Neuronal stem cell (in vitro differentiated cells): ENCODE data around the gene HIP1R.

ENCODE experiments used
- DNase-seq: peaks from one replicate; pipeline ENCODE4 v3.0.0-alpha.2; 2013; ENCODE audit warnings: low spot score
- H2AFZ ChIP-seq: one replicate; pipeline ENCODE4 v1.6.1; 2013; ENCODE audit warnings: mild to moderate bottlenecking, low read length, inconsistent platforms
- H2AK5ac ChIP-seq: 2 replicates; pipeline ENCODE4 v1.6.1; 2013; ENCODE audit warnings: low read depth, mild to moderate bottlenecking, inconsistent platforms, low read length, moderate library complexity, mixed read lengths
- H2BK120ac ChIP-seq: 2 replicates; pipeline ENCODE4 v1.6.1; 2013; ENCODE audit warnings: low read depth, mild to moderate bottlenecking, inconsistent platforms, low read length, moderate library complexity, mixed read lengths
- H2BK12ac ChIP-seq: one replicate; pipeline ENCODE4 v1.6.1; 2013; ENCODE audit warnings: low read length, inconsistent platforms
- H2BK15ac ChIP-seq: 2 replicates; pipeline ENCODE4 v1.6.1; 2013; ENCODE audit warnings: mild to moderate bottlenecking, low read length, inconsistent platforms, mixed read lengths
- H2BK5ac ChIP-seq: one replicate; pipeline ENCODE4 v1.6.1; 2013; ENCODE audit warnings: inconsistent platforms, mild to moderate bottlenecking, low read length, moderate library complexity
- H3K14ac ChIP-seq: one replicate; pipeline ENCODE4 v1.6.1; 2013; ENCODE audit warnings: low read length, inconsistent platforms
- H3K18ac ChIP-seq: 2 replicates; pipeline ENCODE4 v1.6.1; 2013; ENCODE audit warnings: low read length, inconsistent platforms
- H3K23ac ChIP-seq: 2 replicates; pipeline ENCODE4 v1.6.1; 2013; ENCODE audit warnings: low read depth, mild to moderate bottlenecking, mixed read lengths, low read length, inconsistent platforms; ENCODE audit not compliant: poor library complexity
- H3K27ac ChIP-seq: replicated peaks from 3 replicates; pipeline ENCODE4 v1.5.1; 2013; ENCODE audit warnings: low read length, inconsistent platforms
- H3K27me3 ChIP-seq, 3 experiments: 2 replicates each; pipeline ENCODE4 v1.6.1; 2013; ENCODE audit warnings: low read length in 3 of 3, mild to moderate bottlenecking in 2 of 3, inconsistent platforms in 1 of 3, low read depth in 1 of 3, mixed read lengths in 1 of 3, moderate library complexity in 1 of 3; ENCODE audit not compliant: control insufficient read depth in 3 of 3, insufficient read depth in 3 of 3
- H3K36me3 ChIP-seq, 2 donors: replicated peaks in 1 of 2; 2 replicates each; pipeline ENCODE4 v1.6.1; 2013; ENCODE audit warnings: low read length in 2 of 2; ENCODE audit not compliant: control insufficient read depth in 2 of 2, insufficient read depth in 2 of 2
- H3K4ac ChIP-seq: 2 replicates; pipeline ENCODE4 v1.6.1; 2013; ENCODE audit warnings: inconsistent platforms, mild to moderate bottlenecking, low read length, moderate library complexity
- H3K4me1 ChIP-seq, 2 donors: 1 replicate in 1 of 2; 2 replicates in 1 of 2; pipeline ENCODE4 v1.6.1; 2013; ENCODE audit warnings: low read length in 2 of 2, low read depth in 1 of 2; ENCODE audit not compliant: control insufficient read depth in 2 of 2, insufficient read depth in 1 of 2
- H3K4me2 ChIP-seq: one replicate; pipeline ENCODE4 v1.6.1; 2013; ENCODE audit warnings: mild to moderate bottlenecking, low read length, inconsistent platforms; ENCODE audit not compliant: insufficient read depth, poor library complexity, severe bottlenecking
- H3K4me3 ChIP-seq, 2 donors: 2 replicates each; pipeline ENCODE4 v1.5.1; 2013; ENCODE audit warnings: low read length in 2 of 2, mild to moderate bottlenecking in 2 of 2, inconsistent platforms in 1 of 2, moderate library complexity in 1 of 2
- H3K79me1 ChIP-seq: one replicate; pipeline ENCODE4 v1.6.1; 2013; ENCODE audit warnings: low read depth, mild to moderate bottlenecking, inconsistent platforms, low read length, moderate library complexity
- H3K9ac ChIP-seq: one replicate; pipeline ENCODE4 v1.6.1; 2013; ENCODE audit warnings: mild to moderate bottlenecking, low read depth, low read length, inconsistent platforms; ENCODE audit not compliant: poor library complexity
- H3K9me3 ChIP-seq, 2 donors: replicated peaks in 1 of 2; 2 replicates each; pipeline versions ENCODE3 to v1.6.1; 2013; ENCODE audit warnings: low read length in 2 of 2, mild to moderate bottlenecking in 2 of 2, inconsistent platforms in 1 of 2, low read depth in 1 of 2, mixed read lengths in 1 of 2, moderate library complexity in 1 of 2; ENCODE audit not compliant: control insufficient read depth in 2 of 2, insufficient read depth in 1 of 2
- H4K8ac ChIP-seq: one replicate; pipeline ENCODE4 v1.6.1; 2013; ENCODE audit warnings: low read depth, mild to moderate bottlenecking, inconsistent platforms, low read length, moderate library complexity
- H4K91ac ChIP-seq: one replicate; pipeline ENCODE4 v1.6.1; 2013; ENCODE audit warnings: low read length, low read depth, mild to moderate bottlenecking, inconsistent platforms; ENCODE audit not compliant: poor library complexity
- WGBS, 2 donors: extraction: QIAGEN DNeasy Blood & Tissue Kit; methylation state at CpG; one replicate each; pipeline ENCODE4 v1.1.7; 2013; ENCODE audit warnings: missing lambda C conversion rate in 2 of 2, mixed read lengths in 1 of 2; ENCODE audit not compliant: insufficient read length in 2 of 2, insufficient replicate concordance in 1 of 2; ENCODE audit errors: extremely low coverage in 2 of 2; 5-methylcytosine and 5-hydroxymethylcytosine counted together

HIP1R gene

GRCh38 chr12:122847516-122847836 lies 12.2 kb downstream of the HIP1R start:
- H3K14ac ChIP-seq = no peak overlapping the region
- H2BK15ac ChIP-seq = no peak overlapping the region
- H3K4me2 ChIP-seq = no peak overlapping the region
- no peak overlapping the region for H2BK5ac ChIP-seq
- peaks cover 1 to 6% of the 10 kb centered on the region in 2 donors for H3K36me3 ChIP-seq
- H3K4ac ChIP-seq = no peak overlapping the region
- H2BK120ac ChIP-seq = no peak overlapping the region
- H4K91ac ChIP-seq = no peak overlapping the region
- H3K27ac ChIP-seq = no peak overlapping the region
- no peak overlapping the region for H2AFZ ChIP-seq
- no peaks in the 10 kb centered on the region for H3K27me3 ChIP-seq
- no peak overlapping the region for H3K18ac ChIP-seq
- H3K4me1 ChIP-seq = peaks cover 6 to 8% of the 10 kb centered on the region in 2 donors
- no peaks in the 10 kb centered on the region for H3K9me3 ChIP-seq
- no peak overlapping the region for H3K23ac ChIP-seq
- H3K79me1 ChIP-seq = peaks cover 15% of the 10 kb centered on the region
- H3K9ac ChIP-seq = no peak overlapping the region
- no peak for DNase-seq
- H3K4me3 ChIP-seq = no peak overlapping the region
- H2AK5ac ChIP-seq = no peak overlapping the region
- no peak overlapping the region for H4K8ac ChIP-seq
- H2BK12ac ChIP-seq = no peak overlapping the region
- no CpG with 5 or more reads among the region's 5 CpGs for WGBS, 2 donors

- Histone ChIP-seq H3K79me1 (peaks cover 12% of the 10 kb centered on the region), H2BK5ac (no peak overlapping the region), H3K36me3 (peaks cover 1 to 6% of the 10 kb centered on the region in 2 donors), H3K18ac (no peak overlapping the region), H2AK5ac (no peak overlapping the region), H3K4me1 (peaks cover 7 to 11% of the 10 kb centered on the region in 2 donors), H3K14ac (no peak overlapping the region), H4K91ac (no peak overlapping the region), H2AFZ (no peak overlapping the region), H3K27ac (no peak overlapping the region), H3K4me3 (no peak overlapping the region), H2BK12ac (no peak overlapping the region), H3K4ac (no peak overlapping the region), H2BK15ac (no peak overlapping the region), H3K9me3 (no peaks in the 10 kb centered on the region), H3K23ac (no peak overlapping the region), H3K9ac (no peak overlapping the region), H4K8ac (no peak overlapping the region), H2BK120ac (no peak overlapping the region), H3K27me3 (no peaks in the 10 kb centered on the region), H3K4me2 (no peak overlapping the region)
- WGBS, 2 donors = no CpG with 5 or more reads among the region's 16 CpGs
- no peak for DNase-seq
Measured at GRCh38 chr12:122847921-122848421, 12.7 kb downstream of the HIP1R start.

- H2BK120ac ChIP-seq = no peak overlapping the region
- H2BK12ac ChIP-seq = peak overlapping the region; percentile 10
- no peaks in the 10 kb centered on the region for H3K9me3 ChIP-seq
- no peak for DNase-seq
- H3K14ac ChIP-seq = peak overlapping the region; percentile 38
- H3K4me3 ChIP-seq = no peak overlapping the region
- H3K79me1 ChIP-seq = peaks cover 8% of the 10 kb centered on the region
- H2BK15ac ChIP-seq = no peak overlapping the region
- no peak overlapping the region for H3K27ac ChIP-seq
- no peaks in the 10 kb centered on the region for H3K27me3 ChIP-seq
- H4K91ac ChIP-seq = peak overlapping the region; percentile 53
- H3K4me1 ChIP-seq = peaks cover 8 to 10% of the 10 kb centered on the region in 2 donors
- H3K23ac ChIP-seq = peak overlapping the region; percentile 85
- H3K4me2 ChIP-seq = no peak overlapping the region
- WGBS, 2 donors = no CpG with 5 or more reads among the region's 36 CpGs
- no peak overlapping the region for H3K9ac ChIP-seq
- H3K18ac ChIP-seq = no peak overlapping the region
- peak overlapping the region; percentile 5 for H2BK5ac ChIP-seq
- no peak overlapping the region for H3K4ac ChIP-seq
- peaks cover 1 to 6% of the 10 kb centered on the region in 2 donors for H3K36me3 ChIP-seq
- H4K8ac ChIP-seq = no peak overlapping the region
- H2AFZ ChIP-seq = no peak overlapping the region
- no peak overlapping the region for H2AK5ac ChIP-seq
Measured at GRCh38 chr12:122848471-122849351, 13.5 kb downstream of the HIP1R start.

GRCh38 chr12:122849352-122850047 lies 14.2 kb downstream of the HIP1R start:
- DNase-seq = no peak
- H2AFZ ChIP-seq = no peak overlapping the region
- no CpG with 5 or more reads among the region's 26 CpGs for WGBS, 2 donors
- H3K23ac ChIP-seq = peak overlapping the region; percentile 85
- no peak overlapping the region for H3K4ac ChIP-seq
- peaks cover 8 to 10% of the 10 kb centered on the region in 2 donors for H3K4me1 ChIP-seq
- no peak overlapping the region for H3K4me2 ChIP-seq
- peak overlapping the region; percentile 80 for H3K18ac ChIP-seq
- no peak overlapping the region for H3K9ac ChIP-seq
- peak overlapping the region; percentile 10 for H2BK12ac ChIP-seq
- peak overlapping the region; percentile 38 for H3K14ac ChIP-seq
- H3K9me3 ChIP-seq = no peaks in the 10 kb centered on the region
- no peak overlapping the region for H3K27ac ChIP-seq
- H2AK5ac ChIP-seq = no peak overlapping the region
- H3K27me3 ChIP-seq = no peaks in the 10 kb centered on the region
- H4K91ac ChIP-seq = peak overlapping the region; percentile 53
- peak overlapping the region; percentile 48 for H2BK5ac ChIP-seq
- H4K8ac ChIP-seq = no peak overlapping the region
- H2BK15ac ChIP-seq = no peak overlapping the region
- no peak overlapping the region for H2BK120ac ChIP-seq
- peaks cover 7% of the 10 kb centered on the region for H3K79me1 ChIP-seq
- H3K4me3 ChIP-seq = no peak overlapping the region
- peaks cover 1 to 6% of the 10 kb centered on the region in 2 donors for H3K36me3 ChIP-seq
